PC-9 (cell line): ENCODE results near the gene FNDC3B. TPM values are rescaled to one million over a fixed set of nuclear protein-coding genes. Genes with fewer than 3 reads are reported as not detected.

Experiments used
- BruUV-seq: library from RNA; stranded (reverse); fragments of 400-500 nt; replicated peaks from 2 replicates; lab custom pipeline; 2021; lab: Mats Ljungman, UMichigan
- CTCF ChIA-PET: fragments of 300-600 bp; sonication (Branson Sonifier 250); formaldehyde crosslinking; loops from one replicate; lab custom pipeline; 2022; ENCODE audit warnings: antibody characterized with exemption; lab: Charles Lee
- POLR2A ChIA-PET: fragments of 300-600 bp; sonication (Branson Sonifier 250); formaldehyde crosslinking; loops from one replicate; lab custom pipeline; 2022; ENCODE audit warnings: antibody characterized with exemption; ENCODE audit not compliant: unreplicated experiment; lab: Charles Lee
- DNase-seq, 2 experiments: peaks; one replicate each; pipeline versions ENCODE4 v3.0.0 to v3.0.0-alpha.2; 2015 to 2022; ENCODE audit warnings: mixed read lengths in 1 of 2
- H2AFZ ChIP-seq: fragments of 200-600 bp; sonication (generic); 2 replicates; pipeline ENCODE4 v1.8.1; 2017; ENCODE audit warnings: antibody characterized with exemption
- H3F3A ChIP-seq: fragments of 200-600 bp; sonication (generic); 2 replicates; pipeline ENCODE4 v1.8.1; 2017; ENCODE audit warnings: antibody characterized with exemption, mild to moderate bottlenecking, low read depth; ENCODE audit not compliant: insufficient read depth
- H3K27ac ChIP-seq: fragments of 200-600 bp; sonication (generic); 2 replicates; pipeline ENCODE4 v1.6.1; 2016; ENCODE audit warnings: mixed run types
- H3K27me3 ChIP-seq: fragments of 200-600 bp; sonication (generic); 2 replicates; pipeline ENCODE4 v1.6.1; 2016; ENCODE audit warnings: low read depth, mixed run types; ENCODE audit not compliant: insufficient read depth
- H3K36me3 ChIP-seq: fragments of 200-600 bp; sonication (generic); 2 replicates; pipeline ENCODE4 v1.6.1; 2016; ENCODE audit warnings: low read depth, mixed run types
- H3K4me1 ChIP-seq: fragments of 200-600 bp; sonication (generic); replicated peaks from 2 replicates; pipeline ENCODE4 v1.6.1; 2016; ENCODE audit warnings: mixed run types; ENCODE audit not compliant: insufficient read depth
- H3K4me2 ChIP-seq: fragments of 200-600 bp; sonication (generic); 2 replicates; pipeline ENCODE4 v1.6.1; 2017; ENCODE audit warnings: mixed run types
- H3K4me3 ChIP-seq: fragments of 200-600 bp; sonication (generic); 2 replicates; pipeline ENCODE4 v1.6.1; 2016; ENCODE audit warnings: mixed run types
- H3K79me2 ChIP-seq: fragments of 200-600 bp; sonication (generic); 2 replicates; pipeline ENCODE4 v1.6.1; 2017; ENCODE audit warnings: low read depth, mixed run types
- H3K9me2 ChIP-seq: fragments of 200-600 bp; sonication (generic); 2 replicates; pipeline ENCODE4 v1.8.1; 2017; ENCODE audit warnings: mild to moderate bottlenecking; ENCODE audit not compliant: insufficient read depth
- H3K9me3 ChIP-seq: fragments of 200-600 bp; sonication (generic); 2 replicates; pipeline ENCODE4 v1.8.1; 2016; ENCODE audit warnings: low read depth; ENCODE audit not compliant: insufficient read depth
- H4K20me1 ChIP-seq: fragments of 200-600 bp; sonication (generic); 2 replicates; pipeline ENCODE4 v1.8.1; 2017; ENCODE audit not compliant: insufficient read depth
- EZH2 ChIP-seq: fragments of 200-600 bp; sonication (generic); IDR thresholded peaks from 2 replicates; pipeline ENCODE4 v1.8.0; 2017; ENCODE audit warnings: antibody characterized with exemption, low read depth
- intact Hi-C: fragments of 100-400 bp; cut with micrococcal nuclease; formaldehyde crosslinking; loops from one replicate; pipeline ENCODE4 v1.10.0; 2022; ENCODE audit not compliant: unreplicated experiment
- total RNA-seq: library from RNA; stranded (reverse); gene quantifications from 2 replicates; pipeline ENCODE4 v1.2.3, GENCODE V29; 2021
- TF ChIP-seq, protein P1 (sequence below): fragments of 200-600 bp; sonication (generic); conservative IDR thresholded peaks from 2 replicates; pipeline ENCODE4 v1.6.1; 2017; ENCODE audit warnings: mixed run types, antibody characterized with exemption, mild to moderate bottlenecking, moderate library complexity

The FNDC3B gene
- total RNA-seq, 1 experiment from 2014 or later: 106 TPM

DNA sequence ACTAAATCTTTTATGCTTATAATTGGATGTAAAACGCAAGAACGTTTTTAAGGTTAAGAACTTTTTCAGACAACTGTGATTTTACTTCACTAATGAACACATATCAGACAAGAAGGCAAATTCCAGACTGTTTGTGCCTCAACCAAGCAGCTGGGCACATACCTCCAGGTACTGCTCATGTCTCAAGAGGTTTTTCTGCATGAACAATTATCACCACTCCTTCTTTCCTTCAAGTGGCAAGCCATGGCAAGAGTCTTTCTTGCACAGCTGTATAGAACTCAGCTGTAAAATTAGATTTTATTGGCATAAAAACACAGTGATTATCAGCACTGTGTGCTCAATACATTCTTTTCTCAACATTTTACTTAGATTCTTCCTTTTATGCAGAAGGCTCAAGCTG, 64.3 kb downstream of the FNDC3B start:
- Histone ChIP-seq H3K36me3 (peaks cover 62% of the 10 kb centered on the region), H3K27me3 (no peaks in the 10 kb centered on the region), H3K27ac (peak overlapping the region; percentile 23; the same call in 1 of the 2 replicates), H3K4me3 (no peak overlapping the region), H3K9me3 (no peaks in the 10 kb centered on the region; the same call in 1 of the 2 replicates), H3K79me2 (peaks cover 100% of the 10 kb centered on the region), H4K20me1 (peaks cover 91% of the 10 kb centered on the region), H3K4me2 (peak overlapping the region; percentile 6; the same call in 1 of the 2 replicates), H3K9me2 (no peaks in the 10 kb centered on the region), H3F3A (peaks cover 78% of the 10 kb centered on the region), H3K4me1 (peaks cover 54% of the 10 kb centered on the region), H2AFZ (no peak overlapping the region)
- TF ChIP-seq, protein P1, sequence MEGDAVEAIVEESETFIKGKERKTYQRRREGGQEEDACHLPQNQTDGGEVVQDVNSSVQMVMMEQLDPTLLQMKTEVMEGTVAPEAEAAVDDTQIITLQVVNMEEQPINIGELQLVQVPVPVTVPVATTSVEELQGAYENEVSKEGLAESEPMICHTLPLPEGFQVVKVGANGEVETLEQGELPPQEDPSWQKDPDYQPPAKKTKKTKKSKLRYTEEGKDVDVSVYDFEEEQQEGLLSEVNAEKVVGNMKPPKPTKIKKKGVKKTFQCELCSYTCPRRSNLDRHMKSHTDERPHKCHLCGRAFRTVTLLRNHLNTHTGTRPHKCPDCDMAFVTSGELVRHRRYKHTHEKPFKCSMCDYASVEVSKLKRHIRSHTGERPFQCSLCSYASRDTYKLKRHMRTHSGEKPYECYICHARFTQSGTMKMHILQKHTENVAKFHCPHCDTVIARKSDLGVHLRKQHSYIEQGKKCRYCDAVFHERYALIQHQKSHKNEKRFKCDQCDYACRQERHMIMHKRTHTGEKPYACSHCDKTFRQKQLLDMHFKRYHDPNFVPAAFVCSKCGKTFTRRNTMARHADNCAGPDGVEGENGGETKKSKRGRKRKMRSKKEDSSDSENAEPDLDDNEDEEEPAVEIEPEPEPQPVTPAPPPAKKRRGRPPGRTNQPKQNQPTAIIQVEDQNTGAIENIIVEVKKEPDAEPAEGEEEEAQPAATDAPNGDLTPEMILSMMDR: no peak
- no peak for TF ChIP-seq EZH2
- peak; percentile 17 to 75 for DNase-seq
- ChIA-PET CTCF (no interaction called here), POLR2A (interaction anchor here (0.5 kb wide), 2 partner anchors 265 to 1234 kb away, joined by 6 to 10 read pairs; partner anchors contain the start of gene RPL22L1)
- intact Hi-C loops: no loop called here
- no TSS peak for BruUV-seq

DNA sequence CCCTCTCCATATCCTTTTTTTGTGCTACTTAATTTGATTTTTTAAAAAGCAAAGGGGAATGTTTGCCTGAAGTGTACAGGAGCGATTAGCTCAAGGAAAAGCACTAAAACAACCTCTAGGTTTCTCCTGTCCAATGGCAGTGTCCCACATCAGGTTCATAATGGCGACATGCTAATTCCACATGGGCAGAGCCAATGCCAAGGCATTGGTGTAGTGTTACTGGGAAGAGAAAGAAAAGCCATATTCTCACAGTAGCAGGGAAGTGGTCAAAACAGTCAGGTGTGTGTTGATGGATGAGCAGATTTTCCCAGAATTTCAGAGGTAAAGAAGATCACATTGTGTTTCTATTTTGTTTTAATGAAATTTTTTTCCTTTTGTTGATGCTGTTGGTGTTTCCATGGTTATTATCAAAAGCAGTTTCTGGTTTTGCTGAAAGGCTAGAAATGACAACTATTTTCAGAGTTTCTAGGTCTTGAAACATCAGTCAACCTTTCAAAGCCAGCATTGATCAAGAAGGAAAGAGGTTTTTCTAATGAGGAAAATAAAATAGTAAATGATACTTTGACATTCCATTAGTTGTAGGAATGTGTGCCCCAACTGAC, 65.2 kb downstream of the FNDC3B start:
- Histone ChIP-seq H3K4me3 (no peak overlapping the region), H3K27ac (no peak overlapping the region), H3K36me3 (peaks cover 57% of the 10 kb centered on the region), H3K4me1 (peaks cover 45% of the 10 kb centered on the region), H4K20me1 (peaks cover 91% of the 10 kb centered on the region), H3K27me3 (no peaks in the 10 kb centered on the region), H3K9me3 (no peaks in the 10 kb centered on the region), H3K79me2 (peaks cover 97% of the 10 kb centered on the region), H2AFZ (no peak overlapping the region), H3K9me2 (no peaks in the 10 kb centered on the region), H3K4me2 (no peak overlapping the region), H3F3A (peaks cover 74% of the 10 kb centered on the region)
- DNase-seq: no peak
- CTCF ChIA-PET: no interaction called here
- POLR2A ChIA-PET: interaction anchor here (0.5 kb wide), 1 partner anchor 1290 kb away, joined by 19 read pairs; no protein-coding TSS in a partner anchor
- no TSS peak for BruUV-seq
- TF ChIP-seq EZH2: no peak
- TF ChIP-seq, protein P1: no peak
- intact Hi-C loops: no loop called here

DNA sequence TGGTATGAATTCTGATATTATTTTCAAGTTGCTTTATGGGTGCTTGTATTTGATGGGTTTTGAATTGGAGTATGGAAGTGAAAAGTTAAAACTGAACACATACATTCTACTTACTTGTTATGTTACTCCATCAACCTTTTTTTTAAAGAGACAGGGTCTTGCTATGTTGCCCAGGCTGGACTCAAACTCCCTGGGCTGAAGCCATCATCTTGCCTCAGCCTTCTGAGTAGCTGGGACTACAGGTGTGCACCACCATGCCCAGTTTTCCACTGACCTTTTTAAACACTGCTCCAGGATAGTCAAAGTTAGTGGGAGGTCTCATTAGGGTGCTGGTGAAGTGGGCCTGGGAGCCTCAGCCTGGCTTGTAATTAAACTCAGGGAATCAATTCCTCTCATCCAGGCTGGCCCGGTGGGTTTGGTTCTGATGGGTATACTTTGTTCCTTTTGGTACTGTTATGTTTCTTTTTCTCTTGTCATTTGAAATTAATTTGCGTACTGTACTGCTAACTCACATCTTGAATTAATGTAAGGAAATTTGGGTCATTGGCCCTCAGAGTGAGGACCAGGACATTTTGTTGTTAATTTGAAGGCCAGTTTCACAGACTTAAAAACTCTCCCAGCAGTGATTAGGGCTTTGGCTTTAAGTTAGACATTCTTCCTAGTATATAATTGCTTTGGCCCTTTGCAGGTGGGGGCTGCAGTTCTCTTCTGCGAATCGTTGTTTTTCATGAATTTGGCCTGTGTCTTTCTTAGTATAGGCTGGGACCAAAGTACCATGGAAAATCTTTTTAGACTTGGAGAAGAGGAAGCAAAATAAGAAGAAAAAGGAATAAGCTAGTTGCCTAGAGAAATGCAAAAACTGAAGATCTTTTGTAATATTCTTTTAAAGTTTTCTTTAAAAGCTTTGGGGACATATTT, 66.9 kb downstream of the FNDC3B start:
- H3K27ac ChIP-seq: peak overlapping the region; percentile 9; the same call in 1 of the 2 replicates

More for the DNA sequence above, 66.9 kb downstream of the FNDC3B start:
- no TSS peak for BruUV-seq
- Histone ChIP-seq H3K4me1 (peaks cover 29% of the 10 kb centered on the region), H4K20me1 (peaks cover 90% of the 10 kb centered on the region), H3K79me2 (peaks cover 97% of the 10 kb centered on the region), H3K4me3 (no peak overlapping the region), H2AFZ (no peak overlapping the region), H3F3A (peaks cover 67% of the 10 kb centered on the region), H3K36me3 (peaks cover 47% of the 10 kb centered on the region), H3K27me3 (no peaks in the 10 kb centered on the region), H3K9me2 (no peaks in the 10 kb centered on the region), H3K9me3 (no peaks in the 10 kb centered on the region), H3K4me2 (no peak overlapping the region)
- TF ChIP-seq EZH2: no peak
- TF ChIP-seq, protein P1: no peak
- no peak for DNase-seq
- POLR2A ChIA-PET: no interaction called here
- intact Hi-C loops: no loop called here
- CTCF ChIA-PET: no interaction called here
